ENCODE data around the gene TNP2. TPM values are rescaled to one million over a fixed set of nuclear protein-coding genes. Genes with fewer than 3 reads are reported as not detected.
A peak's percentile ranks its signal among the peaks of the same experiment; 100 is the strongest.

The TNP2 gene
- total and polyA plus RNA-seq, 2 donors: not detected

GRCh38 chr16:11239644-11240632 is 29.2 kb downstream of the TNP2 start:
- WGBS: 88% methylated on average over 10 of the region's 10 CpGs
- no peak for DNase-seq (ENCODE audit: extremely low spot score)
- Histone ChIP-seq H3K4me3 (ENCODE audit: low read depth, low read length) (no peak overlapping the region), H3K4me1 (ENCODE audit: insufficient read depth) (no peaks in the 10 kb centered on the region), H3K36me3 (ENCODE audit: insufficient read depth) (no peaks in the 10 kb centered on the region), H3K27ac (ENCODE audit: low read depth) (no peak overlapping the region)

- Histone ChIP-seq H3K27ac (ENCODE audit: low read depth) (no peak overlapping the region), H3K36me3 (ENCODE audit: insufficient read depth) (no peaks in the 10 kb centered on the region), H3K4me1 (ENCODE audit: insufficient read depth) (no peaks in the 10 kb centered on the region), H3K4me3 (ENCODE audit: low read depth, low read length) (no peak overlapping the region)
- 95% methylated on average over 15 of the region's 15 CpGs for WGBS
- DNase-seq (ENCODE audit: extremely low spot score): no peak
These were observed 30.6 kb downstream of the TNP2 start for GRCh38 chr16:11238272-11239202.

GRCh38 chr16:11236461-11237254 is 32.5 kb downstream of the TNP2 start:
- H3K27ac ChIP-seq (ENCODE audit: low read depth): no peak overlapping the region
- WGBS: 86% methylated on average over 10 of the region's 10 CpGs
- DNase-seq (ENCODE audit: extremely low spot score): no peak

GRCh38 chr16:11235703-11235991 is 33.5 kb downstream of the TNP2 start:
- 90% methylated on average over 5 of the region's 5 CpGs for WGBS
- no peak for DNase-seq (ENCODE audit: extremely low spot score)
- H3K4me1 ChIP-seq (ENCODE audit: insufficient read depth): no peaks in the 10 kb centered on the region
- no peak overlapping the region for H3K27ac ChIP-seq (ENCODE audit: low read depth)
- no peaks in the 10 kb centered on the region for H3K36me3 ChIP-seq (ENCODE audit: insufficient read depth)
- no peak overlapping the region for H3K4me3 ChIP-seq (ENCODE audit: low read depth, low read length)

More at GRCh38 chr16:11236461-11237254, 32.5 kb downstream of the TNP2 start:
- Histone ChIP-seq H3K4me1 (ENCODE audit: insufficient read depth) (no peaks in the 10 kb centered on the region), H3K4me3 (ENCODE audit: low read depth, low read length) (no peak overlapping the region), H3K36me3 (ENCODE audit: insufficient read depth) (no peaks in the 10 kb centered on the region)

GRCh38 chr16:11234884-11235702 is 34.0 kb downstream of the TNP2 start:
- H3K4me3 ChIP-seq (ENCODE audit: low read depth, low read length): no peak overlapping the region
- H3K27ac ChIP-seq (ENCODE audit: low read depth): no peak overlapping the region
- WGBS: 91% methylated on average over 13 of the region's 13 CpGs
- no peaks in the 10 kb centered on the region for H3K4me1 ChIP-seq (ENCODE audit: insufficient read depth)
- H3K36me3 ChIP-seq (ENCODE audit: insufficient read depth): no peaks in the 10 kb centered on the region
- no peak for DNase-seq (ENCODE audit: extremely low spot score)

- Histone ChIP-seq H3K4me1 (ENCODE audit: insufficient read depth) (no peaks in the 10 kb centered on the region), H3K36me3 (ENCODE audit: insufficient read depth) (no peaks in the 10 kb centered on the region), H3K27ac (ENCODE audit: low read depth) (no peak overlapping the region), H3K4me3 (ENCODE audit: low read depth, low read length) (no peak overlapping the region)
- DNase-seq (ENCODE audit: extremely low spot score): no peak
- WGBS: 84% methylated on average over 8 of the region's 8 CpGs
These were observed 35.3 kb downstream of the TNP2 start for GRCh38 chr16:11233727-11234376.

GRCh38 chr16:11232852-11233726 is 36.0 kb downstream of the TNP2 start:
- H3K4me3 ChIP-seq (ENCODE audit: low read depth, low read length): no peak overlapping the region
- H3K27ac ChIP-seq (ENCODE audit: low read depth): peak overlapping the region; percentile 48
- no peaks in the 10 kb centered on the region for H3K36me3 ChIP-seq (ENCODE audit: insufficient read depth)
- 51% methylated on average over 35 of the region's 35 CpGs for WGBS
- H3K4me1 ChIP-seq (ENCODE audit: insufficient read depth): no peaks in the 10 kb centered on the region
- no peak for DNase-seq (ENCODE audit: extremely low spot score)

GRCh38 chr16:11232302-11232851 is 36.7 kb downstream of the TNP2 start:
- 91% methylated on average over 2 of the region's 3 CpGs for WGBS
- H3K4me3 ChIP-seq (ENCODE audit: low read depth, low read length): no peak overlapping the region
- no peaks in the 10 kb centered on the region for H3K36me3 ChIP-seq (ENCODE audit: insufficient read depth)
- H3K27ac ChIP-seq (ENCODE audit: low read depth): no peak overlapping the region
- no peak for DNase-seq (ENCODE audit: extremely low spot score)
- H3K4me1 ChIP-seq (ENCODE audit: insufficient read depth): no peaks in the 10 kb centered on the region

- Histone ChIP-seq H3K36me3 (ENCODE audit: insufficient read depth) (no peaks in the 10 kb centered on the region), H3K4me3 (ENCODE audit: low read depth, low read length) (no peak overlapping the region), H3K4me1 (ENCODE audit: insufficient read depth) (no peaks in the 10 kb centered on the region), H3K27ac (ENCODE audit: low read depth) (no peak overlapping the region)
- no peak for DNase-seq (ENCODE audit: extremely low spot score)
- 75% methylated on average over 10 of the region's 10 CpGs for WGBS
These were observed 37.7 kb downstream of the TNP2 start for GRCh38 chr16:11231367-11231970.

- H3K27ac ChIP-seq (ENCODE audit: low read depth): no peak overlapping the region
- no peak for DNase-seq (ENCODE audit: extremely low spot score)
- no peaks in the 10 kb centered on the region for H3K4me1 ChIP-seq (ENCODE audit: insufficient read depth)
- H3K36me3 ChIP-seq (ENCODE audit: insufficient read depth): no peaks in the 10 kb centered on the region
- WGBS: 80% methylated on average over 4 of the region's 4 CpGs
- H3K4me3 ChIP-seq (ENCODE audit: low read depth, low read length): no peak overlapping the region
These were observed 39.2 kb downstream of the TNP2 start for GRCh38 chr16:11229906-11230305.

GRCh38 chr16:11229432-11229831 is 39.7 kb downstream of the TNP2 start:
- 79% methylated on average over 5 of the region's 5 CpGs for whole genome bisulfite sequencing
- no peaks in the 10 kb centered on the region for H3K4me1 ChIP-seq (ENCODE audit: insufficient read depth)
- H3K4me3 ChIP-seq (ENCODE audit: low read depth, low read length): no peak overlapping the region
- no peak overlapping the region for H3K27ac ChIP-seq (ENCODE audit: low read depth)
- no peaks in the 10 kb centered on the region for H3K36me3 ChIP-seq (ENCODE audit: insufficient read depth)
- DNase-seq (ENCODE audit: extremely low spot score): no peak
